Measurements from ENCODE around the gene DNAH14.

DNA sequence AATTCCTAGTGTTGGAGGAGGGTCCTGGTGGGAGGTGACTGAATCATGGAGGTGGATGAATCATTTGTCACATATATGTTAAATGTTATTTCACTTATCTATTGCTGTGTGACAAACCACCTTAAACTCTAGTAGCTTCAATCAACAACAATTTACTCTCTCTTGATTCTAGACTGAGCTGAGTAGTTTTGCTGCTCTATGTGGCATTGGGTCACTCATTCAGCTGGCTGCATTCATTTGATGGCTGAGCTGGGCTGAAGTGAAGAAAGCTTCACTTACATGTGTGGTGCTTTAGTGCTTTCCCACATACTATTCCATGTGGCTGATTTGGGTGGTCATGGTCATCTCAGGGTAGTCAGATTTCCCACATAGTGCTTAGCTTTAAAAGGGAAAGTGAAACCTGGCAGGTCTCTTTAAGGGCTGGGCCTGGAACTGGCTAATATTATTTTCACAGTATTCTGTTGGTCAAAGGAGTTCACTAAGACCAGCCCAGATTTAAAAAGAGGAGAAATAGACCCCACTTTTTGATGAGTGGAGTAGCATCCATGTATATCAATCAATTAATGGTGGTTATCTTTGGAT is 10.5 kb downstream of the DNAH14 start:
- TF ChIP-seq, protein P1, sequence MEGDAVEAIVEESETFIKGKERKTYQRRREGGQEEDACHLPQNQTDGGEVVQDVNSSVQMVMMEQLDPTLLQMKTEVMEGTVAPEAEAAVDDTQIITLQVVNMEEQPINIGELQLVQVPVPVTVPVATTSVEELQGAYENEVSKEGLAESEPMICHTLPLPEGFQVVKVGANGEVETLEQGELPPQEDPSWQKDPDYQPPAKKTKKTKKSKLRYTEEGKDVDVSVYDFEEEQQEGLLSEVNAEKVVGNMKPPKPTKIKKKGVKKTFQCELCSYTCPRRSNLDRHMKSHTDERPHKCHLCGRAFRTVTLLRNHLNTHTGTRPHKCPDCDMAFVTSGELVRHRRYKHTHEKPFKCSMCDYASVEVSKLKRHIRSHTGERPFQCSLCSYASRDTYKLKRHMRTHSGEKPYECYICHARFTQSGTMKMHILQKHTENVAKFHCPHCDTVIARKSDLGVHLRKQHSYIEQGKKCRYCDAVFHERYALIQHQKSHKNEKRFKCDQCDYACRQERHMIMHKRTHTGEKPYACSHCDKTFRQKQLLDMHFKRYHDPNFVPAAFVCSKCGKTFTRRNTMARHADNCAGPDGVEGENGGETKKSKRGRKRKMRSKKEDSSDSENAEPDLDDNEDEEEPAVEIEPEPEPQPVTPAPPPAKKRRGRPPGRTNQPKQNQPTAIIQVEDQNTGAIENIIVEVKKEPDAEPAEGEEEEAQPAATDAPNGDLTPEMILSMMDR (IDR thresholded peaks at IDR 0.05) = no peak
- TF ChIP-seq POLR2A (IDR thresholded peaks at IDR 0.05) = no peak

All from uterus (tissue), 2 donors.